Stimulated activated CD4-positive, alpha-beta T cell treated with anti-CD3 and anti-CD28 coated beads, Interleukin-1b, Interleukin-23, amount 100 ng/mL, for 4 hours (primary cell): Measurements from ENCODE around the gene NISCH.

Experiments used
- DNase-seq, 2 donors: peaks; one replicate each; pipeline ENCODE4 v3.0.0-alpha.2; 2020; ENCODE audit warnings: low read depth in 2 of 2

NISCH gene

DNA sequence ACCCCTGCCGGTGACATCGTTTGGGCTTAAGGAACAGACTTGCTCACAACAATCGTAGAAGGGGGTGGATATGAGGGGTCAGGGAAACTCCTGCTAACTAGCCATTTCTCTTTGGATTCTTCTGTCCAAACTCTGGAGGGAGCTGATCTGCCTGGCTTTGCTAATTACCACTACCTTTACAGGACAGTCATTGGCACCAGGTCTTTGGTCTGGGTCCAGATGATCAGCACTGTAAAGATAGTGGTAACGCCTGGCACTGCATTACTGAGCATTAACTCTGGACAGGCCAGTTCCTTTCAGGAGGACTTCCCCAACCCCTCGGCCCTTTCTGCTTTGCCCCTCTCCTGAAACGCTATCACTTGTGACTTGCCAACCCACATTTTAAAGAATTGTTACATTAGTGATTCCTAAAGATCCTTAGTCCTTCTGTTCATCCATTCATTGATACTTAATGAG lies 81.8 kb downstream of the NISCH start:
- DNase-seq: no peak

DNA sequence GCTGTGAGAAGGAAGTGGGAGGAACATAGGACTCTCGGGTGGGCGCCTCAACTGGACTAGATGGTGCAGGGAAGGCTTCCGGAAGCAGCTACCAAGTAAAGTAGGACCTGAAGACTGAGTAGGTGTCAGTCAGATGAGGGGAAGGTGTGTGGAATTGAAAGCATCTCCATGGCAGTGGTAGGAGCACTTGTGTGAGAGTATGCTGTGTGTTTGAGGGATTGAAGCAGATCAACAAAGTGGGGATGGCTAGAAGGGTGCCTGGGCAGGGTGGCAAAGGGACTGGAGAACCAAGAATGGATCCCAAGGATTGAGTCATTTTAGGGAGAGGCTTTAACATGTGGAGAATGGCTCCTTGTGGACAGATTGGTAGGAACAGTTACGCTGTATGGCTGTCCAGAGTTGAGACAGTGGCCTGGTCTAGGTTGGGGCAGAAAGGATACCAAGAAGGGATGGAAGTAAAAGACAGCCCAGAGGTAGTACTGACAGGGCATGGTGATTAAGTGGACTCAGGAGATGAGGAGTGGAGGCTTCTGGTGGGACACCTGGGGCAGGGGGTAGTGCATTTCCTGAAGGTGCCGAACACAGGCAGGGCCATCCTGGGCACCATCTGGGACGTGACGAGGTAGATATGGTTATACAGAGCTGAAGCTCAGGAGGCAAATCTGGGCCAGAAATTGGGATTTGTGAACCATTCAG lies 82.5 kb downstream of the NISCH start:
- no peak for DNase-seq

DNA sequence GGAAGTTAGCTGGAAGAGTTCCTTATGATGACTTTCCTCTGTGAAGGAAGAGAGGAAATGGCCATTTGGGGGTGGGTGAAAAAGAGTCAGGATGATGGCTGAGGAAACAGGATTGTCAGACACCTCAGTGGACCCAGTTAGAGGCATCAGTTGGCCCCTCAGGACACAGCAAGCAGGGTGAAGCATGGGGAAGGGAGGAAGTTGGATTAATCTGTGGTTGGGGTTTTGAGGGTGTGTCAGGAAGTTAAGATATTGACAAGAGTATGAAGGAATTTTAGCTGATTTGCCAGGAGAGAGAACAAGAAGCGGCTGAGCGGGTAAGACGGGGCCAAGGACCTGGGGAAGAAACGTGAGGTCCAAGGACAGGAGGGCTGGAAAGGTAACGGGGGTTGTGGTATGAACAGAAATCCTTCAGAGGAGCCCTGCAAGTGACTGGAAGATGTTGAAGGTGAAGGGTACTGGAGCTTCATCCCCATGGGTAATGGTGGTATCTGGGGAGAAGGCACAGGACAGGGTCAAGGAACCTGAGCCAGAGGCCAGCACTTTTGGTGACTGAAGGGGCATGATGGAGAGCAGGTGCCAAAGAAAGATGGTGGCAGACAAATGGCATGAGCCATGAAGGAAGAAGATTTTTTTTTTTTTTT lies 83.7 kb downstream of the NISCH start:
- DNase-seq: no peak

DNA sequence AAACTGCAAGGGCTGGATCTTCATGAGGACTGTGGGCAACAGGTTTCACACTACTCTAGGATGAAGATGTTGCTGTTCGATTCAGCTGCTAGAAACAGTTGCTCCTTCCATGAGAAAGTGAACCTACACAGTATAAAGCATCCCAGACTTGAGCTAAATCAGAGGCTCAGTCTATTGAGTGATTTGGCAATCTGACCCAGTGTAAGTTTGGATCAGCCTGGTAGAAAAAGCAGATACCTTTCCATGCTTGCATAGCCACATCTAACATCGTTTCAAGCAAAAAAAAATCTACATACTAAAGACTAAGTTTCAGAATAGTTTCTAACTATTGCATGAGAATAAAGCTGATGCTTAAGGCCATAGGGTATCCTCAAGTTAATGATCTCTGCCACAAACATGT lies 85.6 kb downstream of the NISCH start:
- no peak for DNase-seq
